HEK293 (cell line): ENCODE measurements around the gene ASIP.

Source experiments
- CTCF ChIA-PET: fragments of 350-600 bp; formaldehyde crosslinking; extraction: SDS; loops from one replicate; lab custom pipeline; 2021; ENCODE audit warnings: antibody characterized with exemption; lab: Yijun Ruan, JAX
- POLR2A ChIA-PET: fragments of 300-600 bp; formaldehyde crosslinking; extraction: SDS; loops from one replicate; lab custom pipeline; 2020; ENCODE audit warnings: antibody characterized with exemption, inconsistent platforms; lab: Yijun Ruan, JAX
- H3K27ac ChIP-seq: fragments of 200-500 bp; sonication (Bioruptor generic); 2 replicates; pipeline ENCODE4 v1.5.1; 2014; ENCODE audit warnings: low read depth, low read length, control low read depth, inconsistent platforms; ENCODE audit errors: extremely low read depth
- H3K36me3 ChIP-seq, 2 experiments: fragments of 200-500 bp in 1 of 2; sonication (Bioruptor generic) in 1 of 2; 1 replicate in 1 of 2; 2 replicates in 1 of 2; pipeline ENCODE4 v1.5.1; 2014 to 2017; ENCODE audit warnings: inconsistent platforms in 2 of 2, low read length in 2 of 2; ENCODE audit not compliant: control insufficient read depth in 2 of 2, insufficient read depth in 1 of 2
- H3K4me1 ChIP-seq: fragments of 200-500 bp; sonication (Bioruptor generic); 2 replicates; pipeline ENCODE4 v1.5.1; 2014; ENCODE audit warnings: mild to moderate bottlenecking, low read length, inconsistent platforms; ENCODE audit not compliant: control insufficient read depth, insufficient read depth
- H3K4me3 ChIP-seq: 2 replicates; pipeline ENCODE4 v1.5.1; 2011; ENCODE audit warnings: low read depth, mild to moderate bottlenecking, control low read depth, low read length, moderate library complexity
- H3K9me3 ChIP-seq: fragments of 200-500 bp; sonication (Bioruptor generic); 2 replicates; pipeline ENCODE4 v1.5.1; 2014; ENCODE audit warnings: low read depth, low read length, inconsistent platforms; ENCODE audit not compliant: control insufficient read depth, insufficient read depth
- TCF7L2 ChIP-seq: IDR thresholded peaks from 2 replicates; pipeline ENCODE4 v1.6.1; 2011; ENCODE audit warnings: low read depth, mild to moderate bottlenecking, inconsistent platforms, low read length, moderate library complexity, borderline replicate concordance
- ZEB2 ChIP-seq: fragments of 450-650 bp; formaldehyde crosslinking; IDR thresholded peaks from 2 replicates; pipeline ENCODE4 v1.5.1; 2016; ENCODE audit warnings: missing biosample characterization, missing genetic modification characterization
- ZNF10 ChIP-seq: fragments of 450-650 bp; formaldehyde crosslinking; IDR thresholded peaks from 2 replicates; pipeline ENCODE4 v1.5.1; 2017; ENCODE audit warnings: missing biosample characterization, missing genetic modification characterization
- ZNF133 ChIP-seq: fragments of 450-650 bp; formaldehyde crosslinking; IDR thresholded peaks from 2 replicates; pipeline ENCODE4 v1.5.1; 2016; ENCODE audit warnings: missing biosample characterization, missing genetic modification characterization
- ZNF169 ChIP-seq: fragments of 450-650 bp; formaldehyde crosslinking; IDR thresholded peaks from 2 replicates; pipeline ENCODE4 v1.5.1; 2016; ENCODE audit warnings: missing biosample characterization, missing genetic modification characterization
- ZNF426 ChIP-seq: fragments of 450-650 bp; formaldehyde crosslinking; IDR thresholded peaks from 2 replicates; pipeline ENCODE4 v1.5.1; 2017; ENCODE audit warnings: missing biosample characterization, missing genetic modification characterization, mild to moderate bottlenecking, inconsistent platforms, moderate library complexity
- ZNF560 ChIP-seq: fragments of 450-650 bp; formaldehyde crosslinking; IDR thresholded peaks from 2 replicates; pipeline ENCODE4 v1.5.1; 2017; ENCODE audit warnings: missing biosample characterization, missing genetic modification characterization, borderline replicate concordance
- ZNF600 ChIP-seq: fragments of 450-650 bp; formaldehyde crosslinking; IDR thresholded peaks from 2 replicates; pipeline ENCODE4 v1.5.1; 2016; ENCODE audit warnings: missing biosample characterization, missing genetic modification characterization
- ZNF670 ChIP-seq: fragments of 450-650 bp; formaldehyde crosslinking; IDR thresholded peaks from 2 replicates; pipeline ENCODE4 v1.5.1; 2016; ENCODE audit warnings: missing biosample characterization, missing genetic modification characterization, low read depth
- ZNF701 ChIP-seq: fragments of 450-650 bp; formaldehyde crosslinking; IDR thresholded peaks from 2 replicates; pipeline ENCODE4 v1.5.1; 2016; ENCODE audit warnings: missing biosample characterization, missing genetic modification characterization
- ZNF830 ChIP-seq: fragments of 450-650 bp; IDR thresholded peaks from 2 replicates; pipeline ENCODE4 v1.5.0; 2018; ENCODE audit warnings: missing biosample characterization, missing genetic modification characterization, low read depth, mild to moderate bottlenecking, moderate library complexity
- TF ChIP-seq, protein P1 (sequence below): fragments of 450-650 bp; formaldehyde crosslinking; IDR thresholded peaks from 2 replicates; pipeline ENCODE4 v1.5.1; 2016; ENCODE audit warnings: missing biosample characterization, missing genetic modification characterization
- TF ChIP-seq, protein P2 (sequence below): fragments of 450-650 bp; formaldehyde crosslinking; IDR thresholded peaks from 2 replicates; pipeline ENCODE4 v1.5.1; 2016; ENCODE audit warnings: missing biosample characterization, missing genetic modification characterization
- TF ChIP-seq, protein P3 (sequence below): fragments of 450-650 bp; formaldehyde crosslinking; conservative IDR thresholded peaks from 2 replicates; pipeline ENCODE4 v1.5.1; 2016; ENCODE audit warnings: low read depth, missing biosample characterization, missing genetic modification characterization
- TF ChIP-seq, protein P4 (sequence below): fragments of 450-650 bp; formaldehyde crosslinking; IDR thresholded peaks from 2 replicates; pipeline ENCODE4 v1.5.1; 2016; ENCODE audit warnings: missing biosample characterization, missing genetic modification characterization

Gene ASIP

DNA sequence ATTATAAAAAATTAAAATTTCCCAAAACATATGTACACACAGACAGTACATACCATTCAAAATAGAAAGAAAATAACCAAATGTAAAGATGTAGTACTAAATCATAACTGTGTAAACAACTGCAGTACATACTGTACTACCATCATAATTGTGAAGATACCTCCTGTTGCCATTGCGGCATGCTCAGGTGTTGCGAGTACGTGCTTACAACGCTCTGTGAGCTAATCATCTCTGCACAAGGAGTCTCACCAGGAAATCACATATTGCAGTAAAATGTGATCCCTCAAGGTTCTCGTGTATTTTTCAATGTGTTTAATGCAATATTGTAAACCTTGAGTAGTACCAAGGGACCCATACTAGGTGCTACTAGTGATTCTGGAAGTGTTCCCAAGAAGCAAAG, 22.9 kb downstream of the ASIP start (continued):
- TF ChIP-seq TCF7L2 (no peak), ZNF830 (tag by site-specific recombination) (no peak), ZNF560 (tag by site-specific recombination) (no peak), ZEB2 (tag by site-specific recombination) (no peak), ZNF670 (tag by site-specific recombination) (no peak), ZNF10 (tag by site-specific recombination) (no peak)

DNA sequence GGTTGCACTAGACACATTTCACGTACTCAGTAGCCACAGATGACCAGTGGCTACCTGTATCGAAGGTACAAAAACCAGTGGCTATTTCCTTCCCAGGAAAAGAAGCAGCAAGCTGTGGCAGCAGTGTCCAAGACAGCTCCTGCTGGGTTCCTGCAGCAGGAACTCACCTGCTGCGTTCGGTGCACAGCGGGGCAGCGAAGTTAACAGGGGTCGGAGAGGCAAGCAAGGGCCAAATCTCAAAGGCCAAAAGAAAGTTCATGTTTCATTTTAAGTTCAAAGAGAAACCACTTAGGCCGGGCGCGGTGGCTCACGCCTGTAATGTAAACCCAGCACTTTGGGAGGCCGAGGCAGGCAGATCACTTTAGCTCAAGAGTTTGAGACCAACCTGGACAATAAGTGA, 26.9 kb downstream of the ASIP start:
- ChIA-PET POLR2A (no interaction called here), CTCF (interaction anchor here (0.5 to 0.7 kb wide), 2 partner anchors 11 to 45 kb away, joined by 3 read pairs; no protein-coding TSS in a partner anchor)
- Histone ChIP-seq H3K4me1 (no peaks in the 10 kb centered on the region), H3K4me3 (no peak overlapping the region), H3K9me3 (no peaks in the 10 kb centered on the region), H3K27ac (no peak overlapping the region), H3K36me3 (peaks cover 0 to 14% of the 10 kb centered on the region in 2 experiments; a peak in 2 of 3 replicates)
- TF ChIP-seq ZNF426 (tag by site-specific recombination) (no peak), ZNF600 (no peak), ZNF701 (no peak), ZNF169 (tag by site-specific recombination) (no peak), ZNF133 (tag by site-specific recombination) (no peak)
- TF ChIP-seq, protein P1, sequence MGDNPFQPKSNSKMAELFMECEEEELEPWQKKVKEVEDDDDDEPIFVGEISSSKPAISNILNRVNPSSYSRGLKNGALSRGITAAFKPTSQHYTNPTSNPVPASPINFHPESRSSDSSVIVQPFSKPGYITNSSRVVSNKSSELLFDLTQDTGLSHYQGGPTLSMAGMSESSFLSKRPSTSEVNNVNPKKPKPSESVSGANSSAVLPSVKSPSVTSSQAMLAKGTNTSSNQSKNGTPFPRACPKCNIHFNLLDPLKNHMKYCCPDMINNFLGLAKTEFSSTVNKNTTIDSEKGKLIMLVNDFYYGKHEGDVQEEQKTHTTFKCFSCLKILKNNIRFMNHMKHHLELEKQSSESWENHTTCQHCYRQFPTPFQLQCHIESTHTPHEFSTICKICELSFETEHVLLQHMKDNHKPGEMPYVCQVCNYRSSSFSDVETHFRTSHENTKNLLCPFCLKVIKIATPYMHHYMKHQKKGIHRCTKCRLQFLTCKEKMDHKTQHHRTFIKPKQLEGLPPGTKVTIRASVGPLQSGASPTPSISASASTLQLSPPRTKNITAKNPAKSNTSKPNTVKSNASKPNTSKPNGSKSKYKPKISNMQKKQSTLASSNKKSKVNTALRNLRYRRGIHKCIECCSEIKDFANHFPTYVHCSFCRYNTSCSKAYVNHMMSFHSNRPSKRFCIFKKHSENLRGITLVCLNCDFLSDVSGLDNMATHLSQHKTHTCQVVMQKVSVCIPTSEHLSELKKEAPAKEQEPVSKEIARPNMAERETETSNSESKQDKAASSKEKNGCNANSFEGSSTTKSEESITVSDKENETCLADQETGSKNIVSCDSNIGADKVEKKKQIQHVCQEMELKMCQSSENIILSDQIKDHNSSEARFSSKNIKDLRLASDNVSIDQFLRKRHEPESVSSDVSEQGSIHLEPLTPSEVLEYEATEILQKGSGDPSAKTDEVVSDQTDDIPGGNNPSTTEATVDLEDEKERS (tag by site-specific recombination): no peak
- TF ChIP-seq, protein P2, sequence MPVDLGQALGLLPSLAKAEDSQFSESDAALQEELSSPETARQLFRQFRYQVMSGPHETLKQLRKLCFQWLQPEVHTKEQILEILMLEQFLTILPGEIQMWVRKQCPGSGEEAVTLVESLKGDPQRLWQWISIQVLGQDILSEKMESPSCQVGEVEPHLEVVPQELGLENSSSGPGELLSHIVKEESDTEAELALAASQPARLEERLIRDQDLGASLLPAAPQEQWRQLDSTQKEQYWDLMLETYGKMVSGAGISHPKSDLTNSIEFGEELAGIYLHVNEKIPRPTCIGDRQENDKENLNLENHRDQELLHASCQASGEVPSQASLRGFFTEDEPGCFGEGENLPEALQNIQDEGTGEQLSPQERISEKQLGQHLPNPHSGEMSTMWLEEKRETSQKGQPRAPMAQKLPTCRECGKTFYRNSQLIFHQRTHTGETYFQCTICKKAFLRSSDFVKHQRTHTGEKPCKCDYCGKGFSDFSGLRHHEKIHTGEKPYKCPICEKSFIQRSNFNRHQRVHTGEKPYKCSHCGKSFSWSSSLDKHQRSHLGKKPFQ (tag by site-specific recombination): no peak
- TF ChIP-seq, protein P3, sequence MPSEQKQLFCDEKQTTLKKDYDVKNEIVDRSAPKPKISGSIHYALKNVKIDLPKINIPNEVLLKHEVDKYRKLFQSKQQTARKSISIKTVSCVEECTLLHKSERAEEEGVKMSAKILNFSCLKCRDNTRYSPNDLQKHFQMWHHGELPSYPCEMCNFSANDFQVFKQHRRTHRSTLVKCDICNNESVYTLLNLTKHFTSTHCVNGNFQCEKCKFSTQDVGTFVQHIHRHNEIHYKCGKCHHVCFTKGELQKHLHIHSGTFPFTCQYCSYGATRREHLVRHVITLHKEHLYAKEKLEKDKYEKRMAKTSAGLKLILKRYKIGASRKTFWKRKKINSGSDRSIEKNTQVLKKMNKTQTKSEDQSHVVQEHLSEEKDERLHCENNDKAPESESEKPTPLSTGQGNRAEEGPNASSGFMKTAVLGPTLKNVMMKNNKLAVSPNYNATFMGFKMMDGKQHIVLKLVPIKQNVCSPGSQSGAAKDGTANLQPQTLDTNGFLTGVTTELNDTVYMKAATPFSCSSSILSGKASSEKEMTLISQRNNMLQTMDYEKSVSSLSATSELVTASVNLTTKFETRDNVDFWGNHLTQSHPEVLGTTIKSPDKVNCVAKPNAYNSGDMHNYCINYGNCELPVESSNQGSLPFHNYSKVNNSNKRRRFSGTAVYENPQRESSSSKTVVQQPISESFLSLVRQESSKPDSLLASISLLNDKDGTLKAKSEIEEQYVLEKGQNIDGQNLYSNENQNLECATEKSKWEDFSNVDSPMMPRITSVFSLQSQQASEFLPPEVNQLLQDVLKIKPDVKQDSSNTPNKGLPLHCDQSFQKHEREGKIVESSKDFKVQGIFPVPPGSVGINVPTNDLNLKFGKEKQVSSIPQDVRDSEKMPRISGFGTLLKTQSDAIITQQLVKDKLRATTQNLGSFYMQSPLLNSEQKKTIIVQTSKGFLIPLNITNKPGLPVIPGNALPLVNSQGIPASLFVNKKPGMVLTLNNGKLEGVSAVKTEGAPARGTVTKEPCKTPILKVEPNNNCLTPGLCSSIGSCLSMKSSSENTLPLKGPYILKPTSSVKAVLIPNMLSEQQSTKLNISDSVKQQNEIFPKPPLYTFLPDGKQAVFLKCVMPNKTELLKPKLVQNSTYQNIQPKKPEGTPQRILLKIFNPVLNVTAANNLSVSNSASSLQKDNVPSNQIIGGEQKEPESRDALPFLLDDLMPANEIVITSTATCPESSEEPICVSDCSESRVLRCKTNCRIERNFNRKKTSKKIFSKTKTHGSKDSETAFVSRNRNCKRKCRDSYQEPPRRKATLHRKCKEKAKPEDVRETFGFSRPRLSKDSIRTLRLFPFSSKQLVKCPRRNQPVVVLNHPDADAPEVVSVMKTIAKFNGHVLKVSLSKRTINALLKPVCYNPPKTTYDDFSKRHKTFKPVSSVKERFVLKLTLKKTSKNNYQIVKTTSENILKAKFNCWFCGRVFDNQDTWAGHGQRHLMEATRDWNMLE (tag by site-specific recombination): no peak
- TF ChIP-seq, protein P4, sequence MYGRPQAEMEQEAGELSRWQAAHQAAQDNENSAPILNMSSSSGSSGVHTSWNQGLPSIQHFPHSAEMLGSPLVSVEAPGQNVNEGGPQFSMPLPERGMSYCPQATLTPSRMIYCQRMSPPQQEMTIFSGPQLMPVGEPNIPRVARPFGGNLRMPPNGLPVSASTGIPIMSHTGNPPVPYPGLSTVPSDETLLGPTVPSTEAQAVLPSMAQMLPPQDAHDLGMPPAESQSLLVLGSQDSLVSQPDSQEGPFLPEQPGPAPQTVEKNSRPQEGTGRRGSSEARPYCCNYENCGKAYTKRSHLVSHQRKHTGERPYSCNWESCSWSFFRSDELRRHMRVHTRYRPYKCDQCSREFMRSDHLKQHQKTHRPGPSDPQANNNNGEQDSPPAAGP (tag by site-specific recombination): no peak
